Lung (tissue), 12 donors: ENCODE data around the gene FBXO36. TPM values are rescaled to one million over a fixed set of nuclear protein-coding genes. Genes with fewer than 3 reads are reported as not detected.
"Not testable (repeated sequence)": the region's sequence is repeated elsewhere in the genome, so short reads cannot be mapped to it uniquely, and the experiment has no call there.

ENCODE experiments used
- ATAC-seq: fragments of 200-7000 bp; cut with Tn5 transposase; one replicate; pipeline ENCODE4 v1.9.1; 2020; ENCODE audit warnings: moderate number of reproducible peaks; ENCODE audit not compliant: insufficient read depth, low FRiP score
- DNase-seq, 3 donors: peaks; one replicate each; pipeline ENCODE4 v3.0.0-alpha.2; 2013 to 2017
- H3K27ac ChIP-seq, 2 donors: one replicate each; pipeline ENCODE4 v1.5.1; 2013; ENCODE audit warnings: mild to moderate bottlenecking in 2 of 2, moderate library complexity in 2 of 2, control low read depth in 1 of 2, inconsistent platforms in 1 of 2, low read depth in 1 of 2, low read length in 1 of 2
- H3K27me3 ChIP-seq, 3 donors: one replicate each; pipeline ENCODE4 v1.5.1; 2013; ENCODE audit warnings: low read length in 2 of 3; ENCODE audit not compliant: control insufficient read depth in 3 of 3, insufficient read depth in 3 of 3
- H3K36me3 ChIP-seq, 4 donors: one replicate each; pipeline ENCODE4 v1.5.1; 2013; ENCODE audit warnings: low read length in 4 of 4, mild to moderate bottlenecking in 1 of 4, moderate library complexity in 1 of 4; ENCODE audit not compliant: control insufficient read depth in 4 of 4, insufficient read depth in 4 of 4
- H3K4me1 ChIP-seq, 5 donors: one replicate each; pipeline ENCODE4 v1.5.1; 2013; ENCODE audit warnings: low read length in 5 of 5, mild to moderate bottlenecking in 2 of 5, moderate library complexity in 1 of 5; ENCODE audit not compliant: control insufficient read depth in 5 of 5, insufficient read depth in 5 of 5
- H3K4me3 ChIP-seq: one replicate; pipeline ENCODE4 v1.5.1; 2013; ENCODE audit warnings: mild to moderate bottlenecking, control low read depth, moderate library complexity
- H3K9ac ChIP-seq, 2 donors: one replicate each; pipeline ENCODE4 v1.5.1; 2013; ENCODE audit warnings: low read length in 2 of 2, control low read depth in 1 of 2; ENCODE audit not compliant: insufficient read depth in 1 of 2
- H3K9me3 ChIP-seq, 4 donors: one replicate each; pipeline ENCODE4 v1.5.1; 2013; ENCODE audit warnings: low read length in 3 of 4, mild to moderate bottlenecking in 1 of 4, moderate library complexity in 1 of 4; ENCODE audit not compliant: control insufficient read depth in 4 of 4, insufficient read depth in 3 of 4
- CTCF ChIP-seq: IDR thresholded peaks from 2 replicates; pipeline ENCODE4 v1.5.1; 2012; ENCODE audit warnings: mild to moderate bottlenecking; ENCODE audit errors: control extremely low read depth, extremely low read depth
- WGBS, 2 donors: extraction: QIAGEN DNeasy Blood & Tissue Kit; methylation state at CpG; one replicate each; pipeline ENCODE4 v1.1.7; 2013; 5-methylcytosine and 5-hydroxymethylcytosine counted together
- polyA plus RNA-seq, 2 donors: library from polyadenylated mRNA; stranded (reverse); fragments of 200-250 nt; gene quantifications; one replicate each; pipeline ENCODE4 v1.2.1, GENCODE V29; 2013
- total RNA-seq, 2 donors: library from RNA; depleted of rRNA in 1 of 2; stranded (reverse); fragments of >200 nt in 1 of 2; gene quantifications; one replicate each; pipeline ENCODE4 v1.2.1, GENCODE V29; 2014 to 2021
- donor health status: control.
- donor health status: control.
- donor health status: Bipolar disorder and iron deficiency.
- donor health status: healthy.
- donor health status: DM: yes; HTN: yes; CAD: no.

The FBXO36 gene
- total and polyA plus RNA-seq, 4 donors = 2.2 to 9.3 (median 4.4) TPM

DNA sequence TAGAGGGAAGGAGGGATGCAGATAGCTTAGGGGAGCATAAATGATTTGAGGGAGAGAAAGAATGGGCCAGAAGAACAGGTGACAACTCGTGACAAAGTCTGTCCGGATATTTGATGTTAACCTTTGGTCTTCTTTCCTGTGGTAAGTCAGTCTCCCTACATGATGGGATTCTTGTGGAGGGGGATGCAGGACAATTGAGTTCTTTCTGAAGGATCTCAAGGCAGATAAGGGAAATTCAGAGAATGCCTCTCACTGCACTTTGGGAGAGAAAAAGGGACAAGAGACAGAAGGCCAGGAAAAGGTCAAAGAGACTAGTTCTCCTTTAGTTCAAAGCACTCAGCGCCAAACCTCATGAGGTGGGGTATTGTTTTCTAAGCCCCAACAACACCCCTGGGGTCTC, 34.2 kb downstream of the FBXO36 start:
- Histone ChIP-seq H3K4me3 (no peak overlapping the region), H3K27me3 (no peaks in the 10 kb centered on the region), H3K9me3 (no peaks in the 10 kb centered on the region), H3K9ac (no peak overlapping the region), H3K36me3 (no peaks in the 10 kb centered on the region), H3K27ac (no peak overlapping the region), H3K4me1 (no peaks in the 10 kb centered on the region)
- no peak for TF ChIP-seq CTCF
- WGBS, 2 donors = 86 to 87% methylated on average over 3 of the region's 3 CpGs
- no peak for DNase-seq
- ATAC-seq = no peak

DNA sequence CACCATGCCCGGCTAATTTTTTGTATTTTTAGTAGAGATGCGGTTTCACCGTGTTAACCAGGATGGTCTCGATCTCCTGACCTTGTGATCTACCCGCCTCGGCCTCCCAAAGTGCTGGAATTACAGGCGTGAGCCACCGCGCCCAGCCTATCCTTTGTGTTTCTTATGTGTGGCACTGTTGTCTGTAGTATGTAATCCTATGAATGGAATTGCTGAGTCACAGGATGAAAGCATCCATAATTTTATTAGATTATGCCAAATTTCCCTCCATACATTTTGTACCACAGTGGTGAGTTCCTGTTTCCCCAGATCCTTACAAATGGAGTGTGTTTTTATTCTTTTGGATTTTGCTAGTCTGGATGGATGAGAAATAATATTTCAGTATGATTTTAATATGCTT, 41.3 kb downstream of the FBXO36 start:
- not testable (repeated sequence) for DNase-seq, H3K27me3 ChIP-seq, H3K36me3 ChIP-seq, H3K9me3 ChIP-seq, H3K4me1 ChIP-seq, H3K27ac ChIP-seq, ATAC-seq, H3K9ac ChIP-seq, H3K4me3 ChIP-seq
- WGBS, 2 donors = 91 to 98% methylated on average over 9 of the region's 9 CpGs

- Histone ChIP-seq H3K27me3 (no peaks in the 10 kb centered on the region), H3K9me3 (no peaks in the 10 kb centered on the region), H3K4me3 (no peak overlapping the region), H3K4me1 (peaks cover 0 to 10% (median 0%) of the 10 kb centered on the region in 5 donors), H3K27ac (no peak overlapping the region), H3K36me3 (no peaks in the 10 kb centered on the region), H3K9ac (no peak overlapping the region)
- ATAC-seq (no peak), DNase-seq (no peak)
- WGBS, 2 donors = 95% methylated on average over 3 of the region's 3 CpGs
- no peak for TF ChIP-seq CTCF
Measured at GRCh38 chr2:229969921-229970320, 47.6 kb downstream of the FBXO36 start.

GRCh38 chr2:229970406-229970805, 48.1 kb downstream of the FBXO36 start:
- no peak for TF ChIP-seq CTCF
- H3K4me3 ChIP-seq = no peak overlapping the region
- no peaks in the 10 kb centered on the region for H3K27me3 ChIP-seq
- H3K9ac ChIP-seq = no peak overlapping the region
- H3K36me3 ChIP-seq = no peaks in the 10 kb centered on the region
- peaks cover 0 to 12% (median 0%) of the 10 kb centered on the region in 5 donors for H3K4me1 ChIP-seq
- no peak overlapping the region for H3K27ac ChIP-seq
- H3K9me3 ChIP-seq = no peaks in the 10 kb centered on the region
- ATAC-seq = no peak
- 91 to 92% methylated on average over 3 of the region's 3 CpGs for WGBS, 2 donors
- no peak for DNase-seq
